Measurements from ENCODE around the gene CTSV.
"Not testable (repeated sequence)": the region's sequence is repeated elsewhere in the genome, so short reads cannot be mapped to it uniquely, and the experiment has no call there.

The CTSV gene

DNA sequence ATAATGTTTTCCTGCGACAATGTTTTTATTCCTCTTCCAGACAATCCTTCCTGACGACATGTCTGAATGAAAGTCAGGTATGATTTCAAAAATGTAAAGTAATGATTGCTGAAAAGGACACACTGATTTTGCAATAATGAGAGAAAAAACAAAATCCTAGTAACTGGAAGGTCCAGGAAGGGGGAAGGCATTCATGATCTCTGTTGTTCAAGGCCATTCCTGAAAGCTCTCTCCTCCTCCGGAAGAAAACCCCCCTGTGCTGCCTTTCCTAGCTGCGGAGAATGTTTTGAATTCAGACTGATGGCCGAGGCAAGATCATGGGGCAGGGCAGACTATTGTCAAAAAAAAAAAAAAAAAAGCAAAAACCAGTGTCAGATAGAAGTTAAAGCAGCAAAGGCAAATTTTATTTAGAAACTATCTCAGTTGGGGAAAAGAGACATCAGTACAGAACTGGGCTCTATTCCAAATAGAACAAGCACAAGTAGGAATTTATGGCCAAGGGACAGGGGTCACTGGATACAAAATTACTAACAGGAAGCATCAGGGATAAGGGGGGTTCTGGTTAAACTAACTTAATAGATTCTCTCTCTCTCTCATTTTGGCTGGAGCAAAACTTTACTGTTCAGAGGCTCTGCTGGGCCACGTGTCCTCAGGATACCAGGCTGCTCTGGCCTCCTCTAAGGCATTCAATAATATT, 36.5 kb upstream of the CTSV start:
- TF ChIP-seq, protein P1, sequence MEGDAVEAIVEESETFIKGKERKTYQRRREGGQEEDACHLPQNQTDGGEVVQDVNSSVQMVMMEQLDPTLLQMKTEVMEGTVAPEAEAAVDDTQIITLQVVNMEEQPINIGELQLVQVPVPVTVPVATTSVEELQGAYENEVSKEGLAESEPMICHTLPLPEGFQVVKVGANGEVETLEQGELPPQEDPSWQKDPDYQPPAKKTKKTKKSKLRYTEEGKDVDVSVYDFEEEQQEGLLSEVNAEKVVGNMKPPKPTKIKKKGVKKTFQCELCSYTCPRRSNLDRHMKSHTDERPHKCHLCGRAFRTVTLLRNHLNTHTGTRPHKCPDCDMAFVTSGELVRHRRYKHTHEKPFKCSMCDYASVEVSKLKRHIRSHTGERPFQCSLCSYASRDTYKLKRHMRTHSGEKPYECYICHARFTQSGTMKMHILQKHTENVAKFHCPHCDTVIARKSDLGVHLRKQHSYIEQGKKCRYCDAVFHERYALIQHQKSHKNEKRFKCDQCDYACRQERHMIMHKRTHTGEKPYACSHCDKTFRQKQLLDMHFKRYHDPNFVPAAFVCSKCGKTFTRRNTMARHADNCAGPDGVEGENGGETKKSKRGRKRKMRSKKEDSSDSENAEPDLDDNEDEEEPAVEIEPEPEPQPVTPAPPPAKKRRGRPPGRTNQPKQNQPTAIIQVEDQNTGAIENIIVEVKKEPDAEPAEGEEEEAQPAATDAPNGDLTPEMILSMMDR (IDR thresholded peaks at IDR 0.05; ENCODE audit: insufficient read depth, low read length, missing control alignments): no peak
- DNase-seq (ENCODE audit: low read depth, low spot score): no peak
- POLR2A ChIA-PET: no interaction called here
- CTCF ChIA-PET: no interaction called here
- no peak overlapping the region for H3K4me3 ChIP-seq (ENCODE audit: low read depth, low read length)

DNA sequence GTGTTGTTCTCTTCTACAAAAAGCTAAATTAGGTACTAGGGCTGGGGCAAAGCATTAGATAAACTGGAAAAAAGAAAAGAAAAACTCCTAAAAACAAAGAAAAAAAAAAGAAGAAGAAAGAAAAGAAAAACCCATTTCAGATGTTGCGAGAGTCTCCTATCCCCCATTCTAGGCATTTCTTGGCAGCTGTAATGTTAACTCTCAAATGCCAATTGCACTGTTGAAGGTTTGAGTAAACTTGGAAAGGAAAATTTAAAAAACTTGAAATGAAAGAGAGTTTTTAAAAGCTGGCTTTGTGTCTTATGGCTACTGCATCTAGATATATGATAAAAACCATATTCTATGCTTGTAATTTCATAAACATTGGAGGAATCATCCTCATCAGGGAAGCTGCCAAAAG, 34.6 kb upstream of the CTSV start:
- CTCF ChIA-PET: interaction anchor here (1.2 kb wide), 1 partner anchor 217 kb away, joined by 3 read pairs; no protein-coding TSS in a partner anchor
- TF ChIP-seq, protein P1 (IDR thresholded peaks at IDR 0.05; ENCODE audit: insufficient read depth, low read length, missing control alignments): no peak
- POLR2A ChIA-PET: no interaction called here
- no peak for DNase-seq (ENCODE audit: low read depth, low spot score)
- H3K4me3 ChIP-seq (ENCODE audit: low read depth, low read length): no peak overlapping the region

DNA sequence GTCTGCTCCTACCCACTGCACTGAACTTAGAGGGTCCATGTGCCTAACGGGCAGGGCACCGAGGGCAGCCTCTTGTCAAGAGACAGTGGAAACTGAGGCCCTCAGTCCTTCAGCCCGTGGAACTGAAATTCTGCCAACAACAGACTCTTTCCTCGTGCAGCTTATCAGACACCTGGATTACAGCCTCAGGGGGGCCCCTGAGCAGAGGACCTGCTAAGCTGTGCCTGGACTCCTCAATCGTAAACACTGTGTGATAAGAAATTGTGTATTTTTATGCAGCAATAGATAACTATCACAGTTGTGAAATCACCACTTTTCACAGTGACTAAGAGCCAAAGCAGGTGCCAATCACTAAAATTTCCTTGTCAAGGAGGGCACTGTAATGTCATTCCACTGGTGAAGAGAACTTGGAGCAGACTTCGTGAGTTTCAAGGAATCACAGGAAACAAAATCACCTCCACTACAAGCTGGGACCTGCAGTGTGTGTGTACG, 33.4 kb upstream of the CTSV start:
- TF ChIP-seq, protein P1 (IDR thresholded peaks at IDR 0.05; ENCODE audit: insufficient read depth, low read length, missing control alignments): no peak
- no peak for DNase-seq (ENCODE audit: low read depth, low spot score)
- POLR2A ChIA-PET: no interaction called here
- CTCF ChIA-PET: interaction anchor here (1.2 kb wide), 1 partner anchor 216 kb away, joined by 3 read pairs; no protein-coding TSS in a partner anchor
- no peak overlapping the region for H3K4me3 ChIP-seq (ENCODE audit: low read depth, low read length)

DNA sequence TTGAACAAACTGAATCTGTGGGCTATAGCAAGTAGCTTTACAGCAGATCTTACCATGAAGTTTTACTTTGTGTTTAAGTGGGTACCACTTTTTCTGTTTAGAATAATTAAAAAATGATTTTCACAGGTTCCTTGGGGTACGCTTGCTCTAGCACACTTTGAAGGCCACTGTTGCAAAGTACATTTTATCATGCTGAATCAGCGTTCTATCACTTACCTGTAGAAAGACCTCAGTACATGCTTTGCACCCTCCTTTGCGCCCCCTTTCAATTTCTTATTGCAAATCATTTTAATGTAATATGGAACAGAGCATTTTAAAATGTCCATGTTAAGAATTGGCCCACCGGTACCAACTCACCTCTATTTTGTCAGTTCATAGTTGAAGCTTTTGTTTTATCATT, 31.4 kb upstream of the CTSV start:
- CTCF ChIA-PET; DNase-seq (ENCODE audit: low read depth, low spot score); H3K4me3 ChIP-seq (ENCODE audit: low read depth, low read length); POLR2A ChIA-PET: not testable (repeated sequence)

DNA sequence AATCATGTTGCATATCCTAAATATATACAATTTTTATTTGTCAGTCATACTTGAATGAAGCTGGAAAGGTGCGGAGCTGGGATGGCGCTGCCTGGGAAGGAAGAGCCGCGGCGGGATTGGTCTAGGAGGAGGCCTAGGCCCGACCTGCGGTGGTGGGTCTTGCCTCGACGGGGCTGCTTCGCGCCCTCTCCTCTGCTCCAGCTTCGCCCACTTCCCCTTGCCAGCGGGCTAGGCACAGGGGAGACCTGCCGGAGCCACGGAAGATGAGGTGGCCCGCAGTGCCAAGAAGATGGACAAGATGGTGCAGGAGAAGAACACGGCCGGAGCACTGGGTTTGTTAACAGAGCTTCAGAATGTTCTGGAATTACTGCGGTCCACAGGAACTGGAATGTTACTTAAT, 28.5 kb upstream of the CTSV start:
- CTCF ChIA-PET: no interaction called here
- DNase-seq (ENCODE audit: low read depth, low spot score): no peak
- TF ChIP-seq, protein P1 (IDR thresholded peaks at IDR 0.05; ENCODE audit: insufficient read depth, low read length, missing control alignments): no peak
- POLR2A ChIA-PET: no interaction called here
- no peak overlapping the region for H3K4me3 ChIP-seq (ENCODE audit: low read depth, low read length)

DNA sequence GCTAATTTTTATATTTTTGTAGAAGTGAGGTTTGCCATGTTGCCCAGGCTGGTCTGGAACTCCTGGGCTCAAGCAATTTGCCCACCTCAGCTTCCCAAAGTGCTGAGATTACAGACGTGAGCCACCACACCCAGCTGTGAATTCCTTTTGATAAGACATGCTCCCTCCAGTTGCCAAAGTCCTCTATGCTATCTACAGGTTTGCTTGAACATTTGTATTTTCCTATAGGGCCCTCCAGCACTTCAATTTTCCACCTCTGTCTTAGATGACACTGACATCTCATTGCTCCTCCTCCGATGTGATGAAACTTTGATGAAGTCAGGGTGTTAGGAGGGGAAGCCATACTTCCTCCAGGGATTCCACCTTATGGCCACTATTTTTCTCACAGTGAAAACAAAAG, 25.2 kb upstream of the CTSV start:
- TF ChIP-seq, protein P1 (IDR thresholded peaks at IDR 0.05; ENCODE audit: insufficient read depth, low read length, missing control alignments): no peak
- no peak for DNase-seq (ENCODE audit: low read depth, low spot score)
- POLR2A ChIA-PET: no interaction called here
- CTCF ChIA-PET: no interaction called here
- no peak overlapping the region for H3K4me3 ChIP-seq (ENCODE audit: low read depth, low read length)

DNA sequence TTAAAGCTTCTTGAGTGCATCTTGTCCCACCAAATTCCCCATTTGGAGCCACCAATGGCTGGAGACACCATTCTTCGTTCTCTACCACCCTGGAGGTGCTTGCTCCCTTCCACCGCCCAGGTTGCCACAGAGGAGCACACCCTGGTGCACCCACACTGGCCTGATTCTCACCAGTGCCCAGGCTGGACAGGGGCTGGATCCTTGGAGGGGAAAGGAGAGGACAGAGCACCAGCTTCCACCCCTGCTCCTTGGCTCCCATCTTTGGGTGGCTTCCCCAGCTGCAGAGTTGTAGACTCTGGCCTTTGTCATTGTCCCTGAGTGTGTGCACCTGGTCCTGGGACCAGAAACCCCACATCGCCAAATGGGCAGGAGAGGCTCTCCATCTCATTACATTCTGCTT, 21.9 kb upstream of the CTSV start:
- no peak overlapping the region for H3K4me3 ChIP-seq (ENCODE audit: low read depth, low read length)
- POLR2A ChIA-PET: no interaction called here
- no peak for DNase-seq (ENCODE audit: low read depth, low spot score)
- TF ChIP-seq, protein P1 (IDR thresholded peaks at IDR 0.05; ENCODE audit: insufficient read depth, low read length, missing control alignments): no peak
- CTCF ChIA-PET: no interaction called here
